HUES48 (cell line): ENCODE measurements around the gene SMC4.
A peak's percentile ranks its signal among the peaks of the same experiment; 100 is the strongest.
"Not testable (repeated sequence)": the region's sequence is repeated elsewhere in the genome, so short reads cannot be mapped to it uniquely, and the experiment has no call there.

ENCODE experiments used
- H3K27ac ChIP-seq: one replicate; pipeline ENCODE4 v1.7.0; 2013; ENCODE audit warnings: low read depth, low read length, inconsistent platforms
- H3K27me3 ChIP-seq: 2 replicates; pipeline ENCODE4 v1.6.1; 2013; ENCODE audit warnings: mild to moderate bottlenecking, low read length; ENCODE audit not compliant: control insufficient read depth, insufficient read depth
- H3K36me3 ChIP-seq: 2 replicates; pipeline ENCODE4 v1.6.1; 2013; ENCODE audit warnings: low read length; ENCODE audit not compliant: control insufficient read depth, insufficient read depth
- H3K4me1 ChIP-seq: 2 replicates; pipeline ENCODE4 v1.6.1; 2013; ENCODE audit warnings: mild to moderate bottlenecking, low read length; ENCODE audit not compliant: control insufficient read depth, insufficient read depth
- H3K4me3 ChIP-seq: 2 replicates; pipeline ENCODE4 v1.5.1; 2013; ENCODE audit warnings: mild to moderate bottlenecking, low read depth, low read length
- H3K9ac ChIP-seq: 2 replicates; pipeline ENCODE4 v1.6.1; 2013; ENCODE audit warnings: mild to moderate bottlenecking, low read depth, low read length, moderate library complexity
- H3K9me3 ChIP-seq: 2 replicates; pipeline ENCODE4 v1.6.1; 2013; ENCODE audit warnings: low read length; ENCODE audit not compliant: control insufficient read depth, insufficient read depth

Gene SMC4

GRCh38 chr3:160447544-160447943 is 48.1 kb downstream of the SMC4 start:
- no peak overlapping the region for H3K9ac ChIP-seq
- H3K4me3 ChIP-seq, result peak overlapping the region; percentile 98
- peaks cover 14% of the 10 kb centered on the region for H3K4me1 ChIP-seq
- no peaks in the 10 kb centered on the region for H3K9me3 ChIP-seq
- no peak overlapping the region for H3K27ac ChIP-seq
- H3K27me3 ChIP-seq, result no peaks in the 10 kb centered on the region
- peaks cover 51% of the 10 kb centered on the region for H3K36me3 ChIP-seq

- H3K36me3 ChIP-seq, result peaks cover 37% of the 10 kb centered on the region
Observed at GRCh38 chr3:160448845-160449635, 49.6 kb downstream of the SMC4 start.

DNA sequence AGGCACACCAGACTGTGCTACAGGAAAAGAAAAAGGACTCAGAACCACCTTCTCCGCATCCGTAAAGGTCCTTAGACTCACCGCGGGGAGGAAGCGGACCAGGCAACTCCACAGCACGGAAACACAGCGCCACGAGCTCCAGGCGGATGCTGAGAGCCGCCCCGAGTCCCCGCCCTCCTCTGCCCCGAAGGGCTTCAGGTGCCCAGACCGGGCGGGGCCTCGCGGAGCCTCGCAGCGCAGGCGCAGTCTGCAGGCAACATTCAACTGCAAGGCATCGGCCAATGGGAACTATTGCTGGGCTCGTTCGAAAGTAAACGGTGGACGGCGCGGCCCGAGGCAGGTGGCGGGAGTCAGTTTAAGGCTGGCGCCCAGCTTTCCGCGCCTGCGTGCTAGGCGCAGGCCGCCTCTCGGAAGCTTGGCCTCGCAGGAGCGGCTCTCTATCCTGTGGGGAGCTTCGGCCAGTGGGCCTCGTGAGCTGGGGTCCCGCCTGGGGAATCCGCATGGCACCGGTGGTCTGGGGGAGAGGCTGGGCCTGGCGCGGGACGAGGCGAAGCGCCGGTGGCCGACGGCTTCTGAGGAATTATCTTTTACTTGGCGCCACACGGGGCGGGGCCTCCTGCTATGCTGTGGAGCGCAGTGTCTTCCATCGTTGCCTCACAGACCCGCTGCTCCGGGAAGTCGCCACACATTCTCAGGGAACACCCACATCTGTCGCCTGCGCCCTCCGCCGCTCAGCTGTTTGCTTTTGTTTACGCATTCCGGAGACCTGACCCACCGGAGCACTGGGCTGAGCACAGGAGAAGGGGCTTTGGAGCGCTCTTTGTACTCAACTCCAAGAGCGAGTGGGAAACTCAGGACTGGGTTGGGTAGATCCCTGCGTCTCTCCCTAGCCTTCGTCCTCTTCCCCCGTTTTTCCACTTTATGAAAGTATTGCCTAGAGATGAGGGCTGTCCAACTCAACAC is 50.5 kb downstream of the SMC4 start, which contains the start of gene TRIM59:
TSS of gene TRIM59 (minus strand) at position 151 of the 963 bp plus-strand sequence. CDS start 10,603 bp downstream, outside the sequence.
- peaks cover 29% of the 10 kb centered on the region for H3K36me3 ChIP-seq
- no peaks in the 10 kb centered on the region for H3K27me3 ChIP-seq
- no peaks in the 10 kb centered on the region for H3K9me3 ChIP-seq
- peak within 1 kb of the TSS; percentile 98 for H3K4me3 ChIP-seq
- peak within 1 kb of the TSS; percentile 95 for H3K9ac ChIP-seq
- H3K4me1 ChIP-seq, result peaks cover 14% of the 10 kb centered on the region
- H3K27ac ChIP-seq, result peak within 1 kb of the TSS; percentile 100

More at GRCh38 chr3:160448845-160449635, 49.6 kb downstream of the SMC4 start:
- peak overlapping the region; percentile 95 for H3K9ac ChIP-seq
- H3K4me1 ChIP-seq, result peaks cover 14% of the 10 kb centered on the region
- H3K27ac ChIP-seq, result peak overlapping the region; percentile 100
- peak overlapping the region; percentile 98 for H3K4me3 ChIP-seq
- H3K9me3 ChIP-seq, result no peaks in the 10 kb centered on the region
- no peaks in the 10 kb centered on the region for H3K27me3 ChIP-seq

DNA sequence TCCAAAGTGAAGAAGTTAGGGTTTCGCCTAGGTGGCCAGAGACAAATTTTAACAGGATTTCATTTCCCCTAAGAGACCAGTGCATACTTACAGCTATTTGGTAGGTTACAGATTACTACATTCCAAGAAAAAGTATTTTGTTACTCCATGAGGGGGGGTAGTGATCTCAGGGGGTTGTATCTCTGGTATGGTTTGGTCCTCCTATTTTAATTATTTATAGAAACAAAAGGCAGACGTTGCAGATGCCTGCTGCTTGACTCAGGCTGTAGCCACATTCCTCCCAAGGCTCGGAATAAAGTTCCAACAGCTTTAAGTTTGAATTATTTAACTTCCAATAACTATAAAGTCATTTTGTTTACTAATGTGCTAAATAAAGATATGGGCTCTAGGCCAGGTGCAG is 51.4 kb downstream of the SMC4 start:
- Histone ChIP-seq H3K4me3 (peak overlapping the region; percentile 98), H3K27me3 (no peaks in the 10 kb centered on the region), H3K27ac (peak overlapping the region; percentile 100), H3K9ac (peak overlapping the region; percentile 95), H3K4me1 (peaks cover 14% of the 10 kb centered on the region), H3K9me3 (no peaks in the 10 kb centered on the region), H3K36me3 (peaks cover 23% of the 10 kb centered on the region)

- Histone ChIP-seq H3K9ac (no peak overlapping the region), H3K4me1 (peaks cover 14% of the 10 kb centered on the region), H3K9me3 (no peaks in the 10 kb centered on the region), H3K27me3 (no peaks in the 10 kb centered on the region), H3K27ac (no peak overlapping the region), H3K36me3 (peaks cover 15% of the 10 kb centered on the region), H3K4me3 (no peak overlapping the region)
Observed at GRCh38 chr3:160451602-160452001, 52.2 kb downstream of the SMC4 start.

DNA sequence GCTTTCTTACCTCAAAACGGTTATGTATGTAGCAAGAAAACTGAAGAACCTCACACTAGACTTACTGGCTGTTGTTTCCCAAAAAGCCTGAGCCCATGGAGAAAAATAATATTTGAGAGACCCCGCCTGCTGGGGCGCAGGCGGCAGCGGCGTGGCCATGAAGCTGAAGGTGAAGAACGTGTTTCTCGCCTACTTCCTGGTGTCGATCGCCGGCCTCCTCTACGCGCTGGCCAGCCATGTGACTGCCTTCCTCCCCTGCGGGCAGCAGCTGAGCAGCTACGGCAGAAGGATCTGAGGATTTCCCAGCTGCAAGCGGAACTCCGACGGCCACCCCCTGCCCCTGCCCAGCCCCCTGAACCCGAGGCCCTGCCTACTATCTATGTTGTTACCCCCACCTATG is 52.8 kb downstream of the SMC4 start:
- H3K36me3 ChIP-seq, result peaks cover 11% of the 10 kb centered on the region
- peaks cover 14% of the 10 kb centered on the region for H3K4me1 ChIP-seq
- not testable (repeated sequence) for H3K27me3 ChIP-seq, H3K4me3 ChIP-seq, H3K27ac ChIP-seq, H3K9me3 ChIP-seq, H3K9ac ChIP-seq

- Histone ChIP-seq H3K4me1 (peaks cover 9% of the 10 kb centered on the region), H3K4me3 (no peak overlapping the region), H3K9ac (no peak overlapping the region)
Observed at GRCh38 chr3:160454995-160455394, 55.5 kb downstream of the SMC4 start.

DNA sequence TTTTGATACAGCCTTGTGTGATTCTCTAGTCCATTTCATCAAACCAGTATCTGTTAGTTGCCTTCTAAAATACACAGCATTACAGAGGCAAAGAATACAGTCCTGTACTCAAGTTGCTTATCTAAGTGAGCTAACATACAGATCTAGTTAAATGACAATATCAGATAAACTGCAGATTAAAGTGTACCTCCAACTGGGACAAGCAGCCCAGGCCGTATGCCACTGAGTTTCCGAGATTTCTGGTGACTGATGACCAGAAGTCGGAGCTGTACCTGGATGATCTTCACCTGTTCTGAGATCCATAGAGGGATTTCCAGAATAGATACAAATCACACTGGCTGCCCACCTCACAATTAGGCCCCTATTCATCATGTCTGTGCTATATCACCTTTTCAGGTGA is 56.4 kb downstream of the SMC4 start:
- H3K4me3 ChIP-seq, result no peak overlapping the region
- H3K36me3 ChIP-seq, result no peaks in the 10 kb centered on the region
- H3K27me3 ChIP-seq, result no peaks in the 10 kb centered on the region
- no peaks in the 10 kb centered on the region for H3K9me3 ChIP-seq
- no peak overlapping the region for H3K9ac ChIP-seq
- no peak overlapping the region for H3K27ac ChIP-seq
- peaks cover 2% of the 10 kb centered on the region for H3K4me1 ChIP-seq

More at GRCh38 chr3:160454995-160455394, 55.5 kb downstream of the SMC4 start:
- no peaks in the 10 kb centered on the region for H3K36me3 ChIP-seq
- no peaks in the 10 kb centered on the region for H3K9me3 ChIP-seq
- no peak overlapping the region for H3K27ac ChIP-seq
- H3K27me3 ChIP-seq, result no peaks in the 10 kb centered on the region

- peaks cover 6% of the 10 kb centered on the region; the same call in 1 of the 2 replicates for H3K27me3 ChIP-seq
- no peak overlapping the region for H3K4me3 ChIP-seq
- H3K9ac ChIP-seq, result no peak overlapping the region
Observed at GRCh38 chr3:160458151-160458550, 58.7 kb downstream of the SMC4 start.

DNA sequence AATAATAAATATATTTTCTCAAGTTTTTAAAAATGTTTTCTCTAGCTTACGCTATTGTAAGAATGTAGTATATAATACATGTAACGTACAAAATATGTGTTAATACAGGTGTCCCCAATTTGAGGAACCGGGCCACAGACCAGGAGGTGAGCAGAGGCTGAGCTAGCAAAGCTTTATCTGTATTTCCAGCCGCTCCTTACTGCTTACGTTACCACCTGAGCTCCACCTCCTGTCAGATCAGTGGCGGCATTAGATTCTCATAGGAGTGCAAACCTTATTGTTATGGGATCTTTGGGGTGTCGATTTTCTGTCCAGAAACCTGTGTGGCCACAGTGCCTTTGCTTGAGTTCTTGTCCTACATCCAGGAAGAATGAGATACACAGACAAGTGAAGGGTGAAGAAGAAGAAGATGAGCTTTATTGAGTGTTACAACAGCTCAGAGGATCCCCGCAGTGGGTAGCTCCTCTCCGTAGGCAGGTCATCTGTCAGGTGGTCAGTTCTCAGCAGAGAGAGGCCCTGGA is 60.1 kb downstream of the SMC4 start:
- H3K4me1 ChIP-seq, result no peaks in the 10 kb centered on the region
- no peaks in the 10 kb centered on the region for H3K9me3 ChIP-seq
- no peaks in the 10 kb centered on the region for H3K36me3 ChIP-seq
- H3K9ac ChIP-seq, result no peak overlapping the region
- H3K27ac ChIP-seq, result no peak overlapping the region
- H3K4me3 ChIP-seq, result no peak overlapping the region
- peaks cover 6% of the 10 kb centered on the region; the same call in 1 of the 2 replicates for H3K27me3 ChIP-seq

More at GRCh38 chr3:160458151-160458550, 58.7 kb downstream of the SMC4 start:
- H3K9me3 ChIP-seq, result no peaks in the 10 kb centered on the region
- H3K36me3 ChIP-seq, result no peaks in the 10 kb centered on the region
- no peaks in the 10 kb centered on the region for H3K4me1 ChIP-seq
- no peak overlapping the region for H3K27ac ChIP-seq
